ENCODE measurements around the gene TEX11.
"Not testable (repeated sequence)": the region's sequence is repeated elsewhere in the genome, so short reads cannot be mapped to it uniquely, and the experiment has no call there.

GRCh38 chrX:70679455-70679854 lies 229.1 kb downstream of the TEX11 start:
- TF ChIP-seq CTCF (conservative IDR thresholded peaks at IDR 0.05); EZH2 (IDR thresholded peaks at IDR 0.05; ENCODE audit: low read depth): not testable (repeated sequence)
